GM19438 (cell line): Measurements from ENCODE around the gene CDC25A.

Experiments
- ATAC-seq: cut with Tn5 transposase; IDR thresholded peaks from one replicate; pipeline ENCODE4 v1.9.1; 2021; ENCODE audit warnings: low read depth; ENCODE audit not compliant: unreplicated experiment

The CDC25A gene

GRCh38 chr3:48143567-48143966, 44.6 kb downstream of the CDC25A start:
- ATAC-seq: no peak

GRCh38 chr3:48142316-48142870, 45.8 kb downstream of the CDC25A start:
- ATAC-seq: no peak

GRCh38 chr3:48141604-48142137, 46.5 kb downstream of the CDC25A start:
- no peak for ATAC-seq

- ATAC-seq: no peak
These were observed 47.1 kb downstream of the CDC25A start for GRCh38 chr3:48140936-48141603.

- no peak for ATAC-seq
These were observed 47.9 kb downstream of the CDC25A start for GRCh38 chr3:48140336-48140757.

GRCh38 chr3:48137425-48137999, 50.7 kb downstream of the CDC25A start:
- ATAC-seq: no peak

- no peak for ATAC-seq
These were observed 52.4 kb downstream of the CDC25A start for GRCh38 chr3:48135552-48136495.

GRCh38 chr3:48130321-48130904, 57.8 kb downstream of the CDC25A start:
- ATAC-seq: no peak

- no peak for ATAC-seq
These were observed 58.3 kb downstream of the CDC25A start for GRCh38 chr3:48129921-48130320.

- no peak for ATAC-seq
These were observed 59.4 kb downstream of the CDC25A start for GRCh38 chr3:48128774-48129173.

GRCh38 chr3:48125886-48126622, 62.2 kb downstream of the CDC25A start:
- no peak for ATAC-seq

GRCh38 chr3:48125013-48125705, 63.1 kb downstream of the CDC25A start:
- no peak for ATAC-seq

- no peak for ATAC-seq
These were observed 64.9 kb downstream of the CDC25A start for GRCh38 chr3:48123346-48123745.

GRCh38 chr3:48122504-48122903, 65.7 kb downstream of the CDC25A start:
- no peak for ATAC-seq

- no peak for ATAC-seq
These were observed 68.0 kb downstream of the CDC25A start for GRCh38 chr3:48120223-48120622.

- ATAC-seq: no peak
These were observed 68.6 kb downstream of the CDC25A start for GRCh38 chr3:48119505-48120193.

GRCh38 chr3:48118928-48119327, 69.3 kb downstream of the CDC25A start:
- no peak for ATAC-seq

GRCh38 chr3:48118322-48118721, 69.9 kb downstream of the CDC25A start:
- ATAC-seq: no peak

- no peak for ATAC-seq
These were observed 75.4 kb downstream of the CDC25A start for GRCh38 chr3:48112813-48113212.
